Endothelial cell of umbilical vein (primary cell): ENCODE results near the gene ADAMTSL2. TPM values are rescaled to one million over a fixed set of nuclear protein-coding genes. Genes with fewer than 3 reads are reported as not detected.

ENCODE experiments used
- BruUV-seq: library from RNA; stranded (reverse); fragments of 400-500 nt; replicated peaks from 2 replicates; lab custom pipeline; 2021; lab: Mats Ljungman, UMichigan
- CTCF ChIA-PET: fragments of 300-600, 350-600 bp; sonication (Branson Sonifier 250); formaldehyde crosslinking; loops from one replicate; lab custom pipeline; 2021; ENCODE audit warnings: antibody characterized with exemption, inconsistent platforms; lab: Charles Lee
- POLR2A ChIA-PET: fragments of 300-600, 350-600 bp; sonication (Branson Sonifier 250); formaldehyde crosslinking; loops from one replicate; lab custom pipeline; 2021; ENCODE audit warnings: antibody characterized with exemption, inconsistent platforms; lab: Charles Lee
- DNase-seq: peaks from one replicate; pipeline ENCODE4 v3.0.0-alpha.2; 2011; ENCODE audit warnings: low read depth, low spot score
- FAIRE-seq: peaks from 2 replicates; lab custom pipeline; 2011; peaks lifted over from hg19 to GRCh38; lab: Jason Lieb, UNC
- H2AFZ ChIP-seq: 2 replicates; pipeline ENCODE4 v1.6.0; 2012; ENCODE audit warnings: low read depth, low read length, control low read depth, inconsistent platforms
- H3K27ac ChIP-seq: 2 replicates; pipeline ENCODE4 v1.5.1; 2011; ENCODE audit warnings: low read depth, mild to moderate bottlenecking, control low read depth, low read length, moderate library complexity; ENCODE audit not compliant: insufficient read depth
- H3K27me3 ChIP-seq, 2 experiments: 2 replicates each; pipeline versions ENCODE4 v1.6.0 to v1.6.1; 2011; ENCODE audit warnings: low read length in 2 of 2, mixed read lengths in 1 of 2; ENCODE audit not compliant: control insufficient read depth in 2 of 2, insufficient read depth in 2 of 2
- H3K36me3 ChIP-seq, 2 experiments: 2 replicates in 1 of 2; 3 replicates in 1 of 2; pipeline ENCODE4 v1.5.1; 2011; ENCODE audit warnings: low read length in 2 of 2, mild to moderate bottlenecking in 1 of 2, moderate library complexity in 1 of 2; ENCODE audit not compliant: control insufficient read depth in 2 of 2, insufficient read depth in 2 of 2; ENCODE audit errors: extremely low read depth in 1 of 2
- H3K4me1 ChIP-seq: 3 replicates; pipeline ENCODE4 v1.5.1; 2011; ENCODE audit warnings: mild to moderate bottlenecking, low read length; ENCODE audit not compliant: control insufficient read depth, insufficient read depth; ENCODE audit errors: extremely low read depth
- H3K4me2 ChIP-seq: 2 replicates; pipeline ENCODE4 v1.6.1; 2011; ENCODE audit warnings: low read length, control low read depth, mixed read lengths; ENCODE audit not compliant: insufficient read depth
- H3K4me3 ChIP-seq, 3 experiments: fragments of 200-600 bp in 1 of 3; sonication (generic), shearing (Covaris generic) in 1 of 3; replicated peaks in 1 of 3; 2 replicates each; pipeline ENCODE4 v1.5.1; 2011 to 2016; ENCODE audit warnings: control low read depth in 3 of 3, low read length in 3 of 3, mild to moderate bottlenecking in 2 of 3, inconsistent platforms in 1 of 3, low read depth in 1 of 3, moderate library complexity in 1 of 3; ENCODE audit not compliant: insufficient read depth in 1 of 3
- H3K79me2 ChIP-seq: 2 replicates; pipeline ENCODE4 v1.6.0; 2012; ENCODE audit warnings: low read length, inconsistent platforms; ENCODE audit not compliant: control insufficient read depth, insufficient read depth
- H3K9ac ChIP-seq: replicated peaks from 2 replicates; pipeline ENCODE3; 2011; ENCODE audit warnings: low read length, control low read depth; ENCODE audit not compliant: insufficient read depth; ENCODE audit errors: extremely low read depth
- H3K9me1 ChIP-seq: replicated peaks from 3 replicates; pipeline ENCODE4 v1.6.0; 2011; ENCODE audit warnings: mild to moderate bottlenecking, low read length; ENCODE audit not compliant: control insufficient read depth, insufficient read depth; ENCODE audit errors: extremely low read depth
- H3K9me3 ChIP-seq: replicated peaks from 2 replicates; pipeline ENCODE4 v1.5.1; 2012; ENCODE audit warnings: low read length, inconsistent platforms; ENCODE audit not compliant: control insufficient read depth, insufficient read depth
- H4K20me1 ChIP-seq: replicated peaks from 2 replicates; pipeline ENCODE3; 2011; ENCODE audit warnings: mild to moderate bottlenecking, low read length; ENCODE audit not compliant: control insufficient read depth, insufficient read depth; ENCODE audit errors: extremely low read depth
- CTCF ChIP-seq, 2 donors: IDR thresholded peaks; 1 replicate in 1 of 2; 2 replicates in 1 of 2; pipeline ENCODE4 v1.5.1; 2011; ENCODE audit warnings: low read length in 2 of 2, mild to moderate bottlenecking in 2 of 2, moderate library complexity in 2 of 2, control low read depth in 1 of 2, inconsistent platforms in 1 of 2, low read depth in 1 of 2; ENCODE audit not compliant: insufficient read depth in 1 of 2; ENCODE audit errors: extremely low read depth in 1 of 2
- EZH2 ChIP-seq: IDR thresholded peaks from 2 replicates; pipeline ENCODE4 v1.6.1; 2012; ENCODE audit warnings: borderline replicate concordance, low read depth, mild to moderate bottlenecking, moderate library complexity, low read length, inconsistent platforms; ENCODE audit not compliant: severe bottlenecking
- FOS ChIP-seq: IDR thresholded peaks from 2 replicates; pipeline ENCODE4 v1.6.1; 2011; ENCODE audit warnings: mild to moderate bottlenecking, low read length, moderate library complexity, borderline replicate concordance; ENCODE audit not compliant: insufficient read depth
- GATA2 ChIP-seq: IDR thresholded peaks from 2 replicates; pipeline ENCODE4 v1.7.0; 2011; ENCODE audit warnings: low read depth, mild to moderate bottlenecking, moderate library complexity, mixed read lengths, low read length; ENCODE audit not compliant: insufficient read length, insufficient read depth
- JUN ChIP-seq: IDR thresholded peaks from 2 replicates; pipeline ENCODE4 v1.6.1; 2011; ENCODE audit warnings: borderline replicate concordance, low read depth; ENCODE audit not compliant: insufficient read length, insufficient read depth
- MAX ChIP-seq: IDR thresholded peaks from 2 replicates; pipeline ENCODE4 v1.6.1; 2011; ENCODE audit not compliant: insufficient read depth, insufficient read length
- MYC ChIP-seq: IDR thresholded peaks from one replicate; pipeline ENCODE4 v1.6.1; 2011; ENCODE audit warnings: mild to moderate bottlenecking, low read depth, low read length
- POLR2A ChIP-seq: IDR thresholded peaks from 2 replicates; pipeline ENCODE4 v1.6.1; 2012; ENCODE audit warnings: low read depth, mild to moderate bottlenecking, control low read depth, low read length
- POLR2AphosphoS5 ChIP-seq: IDR thresholded peaks from 2 replicates; pipeline ENCODE4 v1.6.1; 2012; ENCODE audit warnings: low read depth, mild to moderate bottlenecking, control low read depth, low read length, moderate library complexity; ENCODE audit not compliant: insufficient read depth
- dilution Hi-C: fragments of 300-500 bp; cut with MboI; formaldehyde crosslinking; loops from one replicate; pipeline ENCODE4 v1.15.0; 2019; ENCODE audit warnings: low sequenced_read_pairs; ENCODE audit not compliant: extremely low pct_ligation_motif_present
- intact Hi-C: fragments of 100-400 bp; cut with micrococcal nuclease; formaldehyde crosslinking; loops from one replicate; pipeline ENCODE4 v1.10.0; 2022
- polyA plus RNA-seq, 4 experiments: library from polyadenylated mRNA; depleted of rRNA in 3 of 4; stranded (reverse) in 3 of 4; unstranded in 1 of 4; fragments of >200 nt; gene quantifications; 2 replicates each; pipeline versions ENCODE4 v1.2.1 to v1.2.3, GENCODE V29; 2011 to 2012; ENCODE audit warnings: missing spikeins in 1 of 4
- total RNA-seq: library from RNA; stranded (reverse); gene quantifications from 2 replicates; pipeline ENCODE4 v1.2.3, GENCODE V29; 2021

The ADAMTSL2 gene
- total and polyA plus RNA-seq, 2 donors (not counting 3 experiments of a cell fraction or from before 2014, with no cell fraction given) = not detected

GRCh38 chr9:133600739-133601138 lies 66.2 kb downstream of the ADAMTSL2 start:
- Histone ChIP-seq H3K4me2 (no peak overlapping the region), H4K20me1 (no peaks in the 10 kb centered on the region), H2AFZ (no peak overlapping the region), H3K9me3 (peaks cover 1% of the 10 kb centered on the region), H3K9ac (no peak overlapping the region), H3K27ac (no peak overlapping the region), H3K9me1 (no peaks in the 10 kb centered on the region), H3K27me3 (no peaks in the 10 kb centered on the region), H3K4me1 (no peaks in the 10 kb centered on the region), H3K79me2 (no peaks in the 10 kb centered on the region), H3K36me3 (no peaks in the 10 kb centered on the region), H3K4me3 (no peak overlapping the region)
- TF ChIP-seq GATA2 = no peak
- TF ChIP-seq CTCF (IDR thresholded peaks at IDR 0.05; ENCODE audit: extremely low read depth in 1 of 2, insufficient read depth in 1 of 2, low read depth in 1 of 2, low read length in 2 of 2) = no peak
- no peak for TF ChIP-seq POLR2AphosphoS5
- no peak for TF ChIP-seq MAX
- no peak for TF ChIP-seq JUN
- TF ChIP-seq MYC = no peak
- TF ChIP-seq FOS = no peak
- no peak for TF ChIP-seq POLR2A
- no peak for TF ChIP-seq EZH2
- FAIRE-seq = no peak
- intact Hi-C loops (no loop called here), dilution Hi-C loops (no loop called here)
- no TSS peak for BruUV-seq
- POLR2A ChIA-PET = no interaction called here
- CTCF ChIA-PET = no interaction called here
- no peak for DNase-seq
